Stimulated activated CD8-positive, alpha-beta memory T cell treated with anti-CD3 and anti-CD28 coated beads, Interleukin-7, amount 100 ng/mL, for 24 hours (primary cell): Measurements from ENCODE around the gene CHKA.

Experiments
- DNase-seq: peaks from one replicate; pipeline ENCODE4 v3.0.0-alpha.2; 2020; ENCODE audit warnings: low read depth

CHKA gene

GRCh38 chr11:68044145-68044813 is 76.9 kb downstream of the CHKA start:
- no peak for DNase-seq

GRCh38 chr11:68043349-68044144 is 77.6 kb downstream of the CHKA start:
- DNase-seq = no peak

GRCh38 chr11:68043029-68043348 is 78.2 kb downstream of the CHKA start:
- DNase-seq = no peak

GRCh38 chr11:68042219-68043028 is 78.8 kb downstream of the CHKA start:
- no peak for DNase-seq

GRCh38 chr11:68041617-68042218 is 79.5 kb downstream of the CHKA start:
- DNase-seq = no peak

- no peak for DNase-seq
Observed at GRCh38 chr11:68040957-68041591, 80.1 kb downstream of the CHKA start.

- DNase-seq = no peak
Observed at GRCh38 chr11:68040101-68040956, 80.9 kb downstream of the CHKA start.

GRCh38 chr11:68039526-68040086 is 81.6 kb downstream of the CHKA start:
- DNase-seq = no peak

- peak; percentile 17 for DNase-seq
Observed at GRCh38 chr11:68038718-68039525, 82.3 kb downstream of the CHKA start, which contains the start of gene TCIRG1. Gene TCIRG1, plus strand, starts transcription at chr11:68039025. Its CDS starts 2,247 bp downstream, at chr11:68041272.

GRCh38 chr11:68038226-68038717 is 82.9 kb downstream of the CHKA start:
- no peak for DNase-seq

- DNase-seq = no peak
Observed at GRCh38 chr11:68037411-68038225, 83.6 kb downstream of the CHKA start.

- no peak for DNase-seq
Observed at GRCh38 chr11:68036717-68037239, 84.4 kb downstream of the CHKA start.

GRCh38 chr11:68036141-68036716 is 85.0 kb downstream of the CHKA start:
- no peak for DNase-seq

- DNase-seq = no peak
Observed at GRCh38 chr11:68035266-68035876, 85.8 kb downstream of the CHKA start.

- no peak for DNase-seq
Observed at GRCh38 chr11:68033708-68034045, 87.5 kb downstream of the CHKA start.

- no peak for DNase-seq
Observed at GRCh38 chr11:68032997-68033707, 88.0 kb downstream of the CHKA start.

- no peak for DNase-seq
Observed at GRCh38 chr11:68032003-68032402, 89.2 kb downstream of the CHKA start.
